ENCODE results near the gene PPP1R37.

PPP1R37 gene

GRCh38 chr19:45152504-45153338 is 59.7 kb downstream of the PPP1R37 start:
- DNase-seq (ENCODE audit: low read depth in 2 of 2) = no peak

- DNase-seq (ENCODE audit: low read depth in 2 of 2) = peak in 1 of 2 experiments; percentile 22
These were observed 60.5 kb downstream of the PPP1R37 start for GRCh38 chr19:45153339-45154063.

- no peak for DNase-seq (ENCODE audit: low read depth in 2 of 2)
These were observed 61.3 kb downstream of the PPP1R37 start for GRCh38 chr19:45154064-45154827.

GRCh38 chr19:45156011-45156630 is 63.1 kb downstream of the PPP1R37 start:
- DNase-seq (ENCODE audit: low read depth in 2 of 2) = no peak

- DNase-seq (ENCODE audit: low read depth in 2 of 2) = no peak
These were observed 63.8 kb downstream of the PPP1R37 start for GRCh38 chr19:45156751-45157150.

- no peak for DNase-seq (ENCODE audit: low read depth in 2 of 2)
These were observed 65.7 kb downstream of the PPP1R37 start for GRCh38 chr19:45158503-45159209.

- DNase-seq (ENCODE audit: low read depth in 2 of 2) = no peak
These were observed 66.4 kb downstream of the PPP1R37 start for GRCh38 chr19:45159210-45159970.

GRCh38 chr19:45159971-45160324 is 67.0 kb downstream of the PPP1R37 start:
- no peak for DNase-seq (ENCODE audit: low read depth in 2 of 2)

- no peak for DNase-seq (ENCODE audit: low read depth in 2 of 2)
These were observed 68.1 kb downstream of the PPP1R37 start, which contains the start of gene NKPD1 for GRCh38 chr19:45160870-45161737. Gene NKPD1 (minus strand): TSS chr19:45160982. CDS start chr19:45160150, 832 bp downstream.

- DNase-seq (ENCODE audit: low read depth in 2 of 2) = no peak
These were observed 69.0 kb downstream of the PPP1R37 start for GRCh38 chr19:45161738-45162607.

GRCh38 chr19:45162608-45163143 is 69.7 kb downstream of the PPP1R37 start:
- DNase-seq (ENCODE audit: low read depth in 2 of 2) = no peak

GRCh38 chr19:45163156-45163555 is 70.2 kb downstream of the PPP1R37 start:
- DNase-seq (ENCODE audit: low read depth in 2 of 2) = no peak

- DNase-seq (ENCODE audit: low read depth in 2 of 2) = no peak
These were observed 70.9 kb downstream of the PPP1R37 start for GRCh38 chr19:45163751-45164460.

GRCh38 chr19:45164577-45165335 is 71.8 kb downstream of the PPP1R37 start:
- peak; percentile 33 to 62 for DNase-seq (ENCODE audit: low read depth in 2 of 2)

GRCh38 chr19:45166723-45167252 is 73.8 kb downstream of the PPP1R37 start:
- DNase-seq (ENCODE audit: low read depth in 2 of 2) = no peak

GRCh38 chr19:45168767-45169351 is 75.9 kb downstream of the PPP1R37 start:
- no peak for DNase-seq (ENCODE audit: low read depth in 2 of 2)
